Transverse colon (tissue), 4 donors: Measurements from ENCODE around the gene RPTOR. TPM values are rescaled to one million over a fixed set of nuclear protein-coding genes. Genes with fewer than 3 reads are reported as not detected.
A peak's percentile ranks its signal among the peaks of the same experiment; 100 is the strongest.

Experiments used
- DNase-seq: peaks from one replicate; pipeline ENCODE4 v3.0.0-alpha.2; 2019
- H3K27ac ChIP-seq, 4 donors: fragments of 200-600 bp; sonication (generic); 2 replicates each; pipeline ENCODE4 v1.5.1; 2016 to 2018; ENCODE audit warnings: inconsistent platforms in 4 of 4
- H3K27me3 ChIP-seq: fragments of 200-600 bp; sonication (generic); 2 replicates; pipeline ENCODE4 v1.5.1; 2017; ENCODE audit warnings: inconsistent platforms
- H3K36me3 ChIP-seq, 4 donors: fragments of 200-600 bp; sonication (generic); 2 replicates each; pipeline ENCODE4 v1.5.1; 2017 to 2019; ENCODE audit warnings: inconsistent platforms in 4 of 4
- H3K4me1 ChIP-seq, 4 donors: fragments of 200-600 bp; sonication (generic); 2 replicates each; pipeline ENCODE4 v1.5.1; 2017 to 2020; ENCODE audit warnings: inconsistent platforms in 4 of 4
- H3K4me3 ChIP-seq, 4 donors: fragments of 200-600 bp; sonication (generic); 1 replicate in 1 of 4; 2 replicates in 3 of 4; pipeline versions ENCODE4 v1.5.1 to v1.6.1; 2017 to 2019; ENCODE audit warnings: inconsistent platforms in 4 of 4
- H3K9me3 ChIP-seq, 2 donors: fragments of 200-600 bp; sonication (generic); 2 replicates each; pipeline ENCODE4 v1.5.1; 2017 to 2019; ENCODE audit warnings: inconsistent platforms in 2 of 2
- CTCF ChIP-seq, 5 experiments: fragments of 200-600 bp in 3 of 5; fragments of 450-650 bp in 2 of 5; sonication (generic) in 3 of 5; IDR thresholded peaks; 1 replicate in 2 of 5; 2 replicates in 3 of 5; pipeline ENCODE4 v1.5.1; 2016 to 2017; ENCODE audit warnings: antibody characterized with exemption in 5 of 5, inconsistent platforms in 3 of 5, mild to moderate bottlenecking in 2 of 5, moderate library complexity in 1 of 5
- EP300 ChIP-seq: sonication (generic); formaldehyde crosslinking; IDR thresholded peaks from one replicate; pipeline ENCODE4 v1.6.1; 2017; ENCODE audit warnings: antibody characterized with exemption, low read depth
- POLR2A ChIP-seq: fragments of 450-650 bp; IDR thresholded peaks from one replicate; pipeline ENCODE4 v1.6.1; 2016; ENCODE audit warnings: antibody characterized with exemption, mild to moderate bottlenecking, moderate library complexity
- POLR2AphosphoS5 ChIP-seq, 3 donors: sonication (generic); formaldehyde crosslinking; IDR thresholded peaks; one replicate each; pipeline ENCODE4 v1.6.1; 2016; ENCODE audit warnings: antibody characterized with exemption in 3 of 3
- WGBS, 2 donors: methylation state at CpG; one replicate each; pipeline ENCODE4 v1.1.5; 2018; ENCODE audit warnings: low coverage in 1 of 2; 5-methylcytosine and 5-hydroxymethylcytosine counted together
- in situ Hi-C, 4 donors: fragments of 200-750 bp; cut with MboI; loops; one replicate each; pipeline versions ENCODE4 v1.15.0 to v1.15.1; 2017; ENCODE audit warnings: low sequenced_read_pairs in 3 of 4, low pct_ligation_motif_present in 1 of 4, low pct_unique_long_range_greater_than_20kb in 1 of 4
- intact Hi-C: fragments of 100-400 bp; cut with DNase I; formaldehyde crosslinking; loops from one replicate; pipeline ENCODE4 v1.15.1; 2023; ENCODE audit warnings: low total_unique reads
- total RNA-seq, 4 donors: library from RNA; depleted of rRNA; stranded (reverse); fragments of >200 nt; gene quantifications; one replicate each; pipeline ENCODE4 v1.1.0, GENCODE V29; 2016

Gene RPTOR
- total RNA-seq, 4 donors from 2014 or later: 28.9 to 79.3 (median 48.0) TPM

GRCh38 chr17:81000631-81001357 lies 456.2 kb downstream of the RPTOR start:
- Histone ChIP-seq H3K36me3 (peaks cover 0 to 34% (median 10%) of the 10 kb centered on the region in 4 donors), H3K4me1 (peaks cover 27 to 54% (median 52%) of the 10 kb centered on the region in 4 donors), H3K4me3 (no peak overlapping the region), H3K27ac (peak overlapping the region; percentile 64 to 84 (median 76)), H3K27me3 (peaks cover 28% of the 10 kb centered on the region), H3K9me3 (no peaks in the 10 kb centered on the region)
- 20 to 51% methylated on average over 1 to 18 of the region's 18 CpGs for WGBS, 2 donors
- DNase-seq: peak; percentile 82
- TF ChIP-seq POLR2A: peak; percentile 29
- no peak for TF ChIP-seq EP300
- peak in 1 of 3 donors; percentile 66 for TF ChIP-seq POLR2AphosphoS5 (IDR thresholded peaks at IDR 0.05)
- intact Hi-C loops: no loop called here
- in situ Hi-C loops: no loop called here

DNA sequence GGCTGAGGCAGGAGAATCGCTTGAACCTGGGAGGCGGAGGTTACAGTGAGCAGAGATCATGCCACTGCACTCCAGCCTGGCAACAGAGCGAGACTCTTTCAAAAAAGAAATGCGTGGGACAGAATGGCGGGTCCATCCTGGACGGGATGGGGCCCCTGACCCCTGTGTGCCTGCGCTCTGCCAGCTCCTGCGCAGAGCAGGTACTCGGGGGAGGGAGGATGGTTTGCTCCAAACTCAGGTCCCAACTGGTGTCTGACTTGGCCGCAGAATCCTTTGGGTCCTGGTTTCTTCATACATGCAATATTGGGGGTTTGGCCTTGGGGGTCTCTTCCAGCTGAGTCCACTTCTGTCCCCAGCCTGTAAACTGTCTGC lies 457.4 kb downstream of the RPTOR start:
- WGBS, 2 donors: 53 to 80% methylated on average over 2 to 10 of the region's 10 CpGs
- in situ Hi-C loops (no loop called here), intact Hi-C loops (no loop called here)
- Histone ChIP-seq H3K27me3 (peaks cover 33% of the 10 kb centered on the region), H3K36me3 (peaks cover 0 to 22% (median 5%) of the 10 kb centered on the region in 4 donors), H3K27ac (peak overlapping the region; percentile 64 to 84 (median 76)), H3K4me1 (peaks cover 27 to 54% (median 52%) of the 10 kb centered on the region in 4 donors), H3K9me3 (no peaks in the 10 kb centered on the region), H3K4me3 (no peak overlapping the region)
- TF ChIP-seq POLR2AphosphoS5 (IDR thresholded peaks at IDR 0.05) (no peak), POLR2A (no peak), EP300 (no peak)
- DNase-seq: no peak

GRCh38 chr17:81002409-81003361 lies 458.0 kb downstream of the RPTOR start:
- Histone ChIP-seq H3K27ac (peak overlapping the region; percentile 64 to 84 (median 80)), H3K36me3 (peaks cover 0 to 17% (median 2%) of the 10 kb centered on the region in 4 donors), H3K4me3 (no peak overlapping the region), H3K4me1 (peaks cover 27 to 54% (median 52%) of the 10 kb centered on the region in 4 donors), H3K27me3 (peaks cover 33% of the 10 kb centered on the region), H3K9me3 (no peaks in the 10 kb centered on the region)
- WGBS, 2 donors: 5 to 39% methylated on average over 11 to 21 of the region's 21 CpGs
- DNase-seq: peak; percentile 93
- in situ Hi-C loops (no loop called here), intact Hi-C loops (no loop called here)
- TF ChIP-seq POLR2AphosphoS5 (IDR thresholded peaks at IDR 0.05) (peak; percentile 48 to 68 (median 68)), EP300 (peak; percentile 15), CTCF (IDR thresholded peaks at IDR 0.05) (no peak), POLR2A (no peak)

DNA sequence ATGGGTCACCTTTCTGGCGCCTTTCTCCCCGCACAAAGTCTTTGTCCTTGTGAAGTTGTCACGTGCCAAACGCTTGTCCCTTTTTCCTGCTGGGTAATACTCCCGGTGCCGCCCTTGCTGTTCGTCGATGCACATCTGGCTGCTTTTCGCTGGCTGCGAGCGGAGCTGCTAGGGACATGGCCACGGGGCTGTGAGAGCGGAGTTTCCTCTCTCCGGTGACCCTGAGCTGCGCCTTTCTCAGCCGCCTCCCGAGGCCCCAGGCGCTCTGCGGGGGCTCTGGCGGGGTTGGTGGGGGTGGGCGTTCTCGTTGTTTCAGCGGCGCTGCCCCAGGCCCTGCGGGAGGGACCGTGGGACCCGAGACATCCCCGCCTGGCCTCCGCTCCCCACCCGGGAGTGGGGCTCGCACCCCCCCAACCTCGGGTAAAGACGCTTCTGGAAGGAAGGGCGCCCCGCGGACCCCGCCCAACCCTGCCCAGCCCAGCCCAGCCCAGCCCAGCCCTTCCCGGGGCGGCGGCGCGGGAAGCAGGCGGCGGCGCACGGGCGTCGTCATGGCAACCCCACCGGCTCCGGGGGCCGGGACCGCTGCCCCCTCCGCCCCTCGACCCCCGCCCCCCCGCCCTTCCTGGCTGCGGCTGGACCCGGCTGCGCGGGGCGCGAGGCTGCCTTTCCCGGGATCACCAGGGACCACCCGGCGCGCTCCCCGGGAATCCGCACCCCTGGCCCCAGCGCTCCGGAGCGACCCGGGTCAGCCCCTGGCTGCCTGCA lies 459.3 kb downstream of the RPTOR start:
- TF ChIP-seq EP300 (no peak), POLR2A (peak; percentile 15), CTCF (IDR thresholded peaks at IDR 0.05) (no peak)
- H3K27me3 ChIP-seq: peaks cover 33% of the 10 kb centered on the region
- in situ Hi-C loops: no loop called here
- H3K27ac ChIP-seq: peak overlapping the region in 3 of 4 donors; percentile 64 to 84 (median 84)
- peaks cover 27 to 54% (median 52%) of the 10 kb centered on the region in 4 donors for H3K4me1 ChIP-seq
- DNase-seq: peak; percentile 62
- 12 to 13% methylated on average over 7 to 27 of the region's 72 CpGs for WGBS, 2 donors
- peaks cover 0 to 6% (median 0%) of the 10 kb centered on the region in 4 donors for H3K36me3 ChIP-seq
- intact Hi-C loops: no loop called here
- peak overlapping the region in 3 of 4 donors; percentile 1 to 35 (median 20) for H3K4me3 ChIP-seq
- H3K9me3 ChIP-seq: no peaks in the 10 kb centered on the region
